Hematopoietic multipotent progenitor cell treated with erythropoietin and hydrocortisone succinate and interleukin-3 and kit ligand, for 17 days (in vitro differentiated cells): Measurements from ENCODE around the gene LTO1.
"Not testable (repeated sequence)": the region's sequence is repeated elsewhere in the genome, so short reads cannot be mapped to it uniquely, and the experiment has no call there.

Experiments used
- DNase-seq: peaks from one replicate; pipeline ENCODE4 v3.0.0-alpha.2; 2015; ENCODE audit warnings: low spot score

LTO1 gene

DNA sequence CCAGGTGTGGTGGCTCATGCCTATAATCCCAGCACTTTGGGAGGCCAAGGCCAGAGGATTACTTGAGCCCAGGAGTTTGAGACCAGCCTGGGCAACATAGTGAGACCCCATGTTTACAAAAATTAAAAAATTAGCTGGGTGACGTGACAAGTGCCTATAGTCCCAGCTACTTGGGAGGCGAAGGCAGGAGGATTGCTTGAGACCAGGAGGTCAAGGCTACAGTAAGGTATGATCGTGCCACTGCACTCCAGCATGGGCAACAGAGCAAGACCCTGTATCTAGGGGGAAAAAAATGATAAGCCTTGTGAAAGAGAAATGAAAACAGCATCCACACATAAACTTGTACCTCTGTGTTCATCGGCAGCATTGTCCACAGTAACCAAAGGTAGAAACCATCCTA is 42.3 kb downstream of the LTO1 start:
- DNase-seq: no peak

DNA sequence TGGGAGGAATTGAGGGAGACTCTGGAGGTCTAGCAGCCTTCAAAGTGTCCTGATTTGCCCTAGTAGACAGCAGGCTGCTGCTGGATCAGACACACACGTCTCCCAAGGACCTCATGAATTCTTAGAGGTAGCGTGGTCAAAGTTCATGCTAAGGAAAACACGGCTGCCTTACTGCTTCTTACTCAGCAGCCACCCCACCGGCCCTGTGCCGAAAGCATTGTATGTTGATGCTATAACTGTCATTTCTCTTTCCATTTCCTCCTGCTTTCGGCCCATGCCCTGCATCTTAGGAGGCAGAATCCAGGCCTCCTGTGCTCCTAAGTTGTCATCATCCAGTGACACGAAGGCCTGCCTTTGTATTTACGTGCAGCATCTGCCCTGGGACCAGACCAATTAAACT is 44.7 kb downstream of the LTO1 start:
- no peak for DNase-seq

DNA sequence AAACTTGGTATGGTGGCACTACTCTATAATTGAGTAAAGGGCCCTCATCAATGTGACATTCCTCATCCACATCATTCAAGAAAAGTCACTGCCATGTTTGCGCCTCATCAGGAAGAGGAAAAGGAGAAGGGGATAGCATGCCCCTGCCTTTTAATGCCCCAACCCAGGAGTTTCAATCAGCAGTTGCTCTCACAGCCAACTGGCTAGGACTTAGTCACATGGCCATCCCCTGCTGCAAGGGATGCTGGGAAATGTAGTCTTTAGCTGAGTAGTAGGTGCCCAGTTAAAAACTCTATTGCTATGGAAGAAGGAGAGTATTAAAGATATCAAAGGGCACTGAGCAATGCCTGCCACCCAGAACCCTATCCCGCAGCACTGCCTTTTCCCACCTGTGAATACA is 45.1 kb downstream of the LTO1 start:
- no peak for DNase-seq

DNA sequence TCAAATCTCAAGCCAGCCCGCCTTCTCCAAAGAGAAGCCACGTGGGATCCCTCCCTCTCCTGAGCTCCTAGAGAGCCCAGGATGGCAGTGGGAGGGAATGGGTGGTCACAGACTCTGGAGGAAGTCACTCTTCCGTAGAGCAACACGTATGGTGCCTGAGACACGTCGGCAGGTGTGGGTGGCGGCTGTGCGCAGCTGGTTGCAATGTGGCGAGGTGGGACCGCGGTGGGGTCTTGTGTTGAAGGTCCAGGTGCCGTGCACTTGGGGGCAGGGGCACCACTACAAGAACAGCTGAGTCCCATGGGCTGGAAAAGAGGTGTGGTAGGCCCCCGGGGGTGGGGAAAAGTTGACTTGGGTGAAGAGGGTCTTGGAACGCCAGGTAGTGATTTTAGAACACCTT is 47.6 kb downstream of the LTO1 start:
- no peak for DNase-seq

DNA sequence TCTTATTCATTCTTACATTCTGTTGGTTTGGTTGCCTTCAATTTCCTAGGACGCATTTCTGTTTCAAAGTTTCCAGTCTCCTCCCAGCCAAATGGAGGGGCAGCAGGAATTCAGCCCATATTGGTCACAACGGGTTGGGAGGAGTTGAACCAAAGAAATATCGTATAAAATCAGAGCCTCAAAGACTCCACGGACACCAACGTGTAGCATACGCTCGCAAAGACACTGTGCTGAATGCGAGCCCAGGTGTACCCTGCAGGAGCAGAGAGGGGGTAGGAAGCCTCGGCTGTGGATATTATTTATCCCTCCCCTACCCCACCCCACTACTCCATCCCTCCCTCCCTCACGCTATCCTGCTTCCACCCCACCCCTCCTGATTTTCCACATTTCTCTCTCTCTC is 49.7 kb downstream of the LTO1 start:
- DNase-seq: no peak

DNA sequence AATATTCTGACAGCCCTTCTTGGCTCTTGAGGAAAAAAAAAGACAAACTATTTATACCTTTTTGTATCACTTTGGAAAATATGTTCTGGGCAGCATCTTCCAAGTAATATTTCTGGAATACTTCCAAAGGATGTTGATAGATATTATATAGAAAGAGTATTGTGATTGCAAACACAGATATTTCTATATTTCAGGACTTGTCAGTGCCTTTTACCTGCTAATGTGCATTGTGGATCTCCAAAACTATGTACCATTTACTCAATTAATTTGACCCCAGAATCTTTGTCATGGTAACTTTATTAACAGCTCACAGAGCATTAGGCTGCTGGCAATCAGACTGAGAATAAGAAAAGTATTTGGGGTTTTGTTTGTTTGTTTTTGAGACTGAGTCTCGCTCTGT is 50.9 kb downstream of the LTO1 start:
- no peak for DNase-seq

DNA sequence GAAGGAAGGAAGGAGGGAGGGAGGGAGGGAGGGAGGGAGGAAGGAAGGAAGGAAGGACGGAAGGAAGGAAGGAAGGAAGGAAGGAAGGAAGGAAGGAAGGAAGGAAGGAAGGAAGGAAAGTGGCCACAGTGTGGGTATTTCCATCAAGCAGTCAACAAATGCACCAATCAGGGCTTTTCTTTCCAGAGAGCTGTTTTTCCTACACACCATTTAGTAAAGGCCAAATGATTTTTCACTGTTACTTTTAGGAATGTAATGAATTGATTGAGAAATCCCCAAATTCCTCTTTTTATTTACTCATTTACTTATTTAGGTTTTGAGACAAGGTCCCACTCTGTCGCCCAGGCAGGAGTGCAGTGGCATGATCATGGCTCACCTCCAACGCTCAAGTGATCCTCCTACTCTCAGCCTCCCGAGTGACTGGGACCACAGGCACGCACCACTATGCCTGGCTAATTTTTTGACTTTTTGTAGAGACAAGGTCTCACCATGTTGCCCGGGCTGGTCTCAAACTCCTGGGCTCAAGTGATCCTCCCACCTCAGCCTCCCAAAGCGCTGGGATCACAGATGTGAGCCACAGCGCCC is 53.0 kb downstream of the LTO1 start:
- DNase-seq: not testable (repeated sequence)

DNA sequence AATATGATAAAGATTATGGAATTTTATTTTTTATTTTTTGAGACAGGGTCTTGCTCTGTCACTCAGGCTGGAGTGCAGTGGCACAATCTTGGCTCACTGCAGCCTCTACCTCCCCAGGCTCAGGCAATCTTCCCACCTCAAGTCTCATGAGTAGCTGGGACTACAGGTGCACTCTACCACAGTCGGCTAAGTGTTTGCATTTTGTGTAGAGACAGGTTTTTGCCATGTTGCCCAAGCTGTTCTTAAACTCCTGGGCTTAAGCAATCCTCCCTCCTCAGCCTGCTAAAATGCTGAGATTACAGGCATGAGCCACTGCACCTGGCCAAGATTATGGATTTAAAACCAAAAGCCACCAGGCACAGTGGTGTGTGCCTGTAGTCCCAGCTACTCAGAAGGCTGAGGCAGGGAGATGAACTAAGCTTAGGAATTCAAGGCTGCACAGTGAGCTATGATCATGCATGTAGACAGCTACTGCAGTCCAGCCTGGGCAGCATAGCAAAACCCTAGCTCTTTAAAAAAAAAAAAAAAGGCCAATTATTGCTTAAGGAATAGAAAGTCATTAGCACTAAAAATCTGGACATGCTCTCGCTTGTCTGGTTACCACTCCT is 54.4 kb downstream of the LTO1 start:
- no peak for DNase-seq

DNA sequence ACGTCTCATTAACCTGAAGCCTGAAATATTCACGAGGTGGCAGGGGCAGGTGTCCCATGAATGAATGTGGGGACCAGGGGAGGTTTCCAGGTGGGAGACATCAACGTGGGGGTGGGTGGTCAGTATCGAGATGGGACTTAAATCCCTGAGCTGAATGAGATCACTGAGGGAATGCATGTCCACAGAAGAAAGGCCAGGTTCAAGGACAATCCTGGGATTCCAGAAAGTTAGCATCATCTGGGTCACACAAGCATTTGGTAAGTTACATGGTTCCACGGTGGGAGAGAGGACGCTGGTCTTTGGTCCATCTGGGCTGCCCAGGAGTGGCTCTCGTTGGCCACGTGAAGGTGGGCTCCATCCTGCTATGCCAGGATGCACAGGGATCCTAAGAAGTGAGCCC is 56.9 kb downstream of the LTO1 start:
- no peak for DNase-seq

DNA sequence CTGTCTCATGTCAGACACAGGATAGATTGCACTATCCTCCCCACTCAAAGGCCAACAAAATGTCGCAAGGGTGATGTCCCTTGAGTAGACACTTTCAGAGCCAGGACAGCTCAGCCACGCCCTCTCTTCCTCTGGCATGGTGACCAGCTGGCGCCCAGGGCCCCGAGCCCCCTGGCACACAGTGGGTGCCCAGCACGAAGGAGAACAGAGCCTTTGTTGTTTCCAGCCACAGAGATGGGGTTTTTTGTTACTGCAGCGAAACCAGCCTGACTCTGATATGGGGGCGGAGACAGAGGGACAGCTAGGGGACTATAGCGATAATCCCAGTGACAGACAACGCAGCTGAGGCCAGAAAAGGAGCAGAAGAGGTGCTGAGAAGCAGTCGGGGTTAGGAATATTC is 57.5 kb downstream of the LTO1 start:
- DNase-seq: no peak

DNA sequence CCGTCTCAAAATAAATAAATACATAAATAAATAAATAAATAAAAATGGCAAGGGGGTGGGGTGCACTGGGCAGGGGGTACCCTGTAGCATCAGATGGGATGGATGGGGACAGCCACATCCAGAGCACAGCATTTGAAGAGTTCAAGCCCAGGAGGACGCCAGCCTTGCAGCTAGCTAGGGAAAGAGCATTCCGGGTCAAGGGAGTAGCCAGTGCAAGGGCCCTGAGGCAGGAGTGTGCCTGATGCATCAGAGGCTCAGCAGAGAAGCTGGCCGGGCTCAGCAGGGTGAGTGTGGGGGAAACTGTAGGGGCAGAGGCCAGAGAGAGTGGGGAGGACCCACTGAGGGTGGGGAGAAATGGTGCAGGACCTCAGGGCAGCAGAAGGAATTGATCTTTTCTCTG is 57.9 kb downstream of the LTO1 start:
- DNase-seq: no peak
